ENCODE data around the gene ITM2C. TPM values are rescaled to one million over a fixed set of nuclear protein-coding genes. Genes with fewer than 3 reads are reported as not detected.

ITM2C gene
- total and polyA plus RNA-seq, 2 experiments from 2014 or later, result 241 to 367 TPM

DNA sequence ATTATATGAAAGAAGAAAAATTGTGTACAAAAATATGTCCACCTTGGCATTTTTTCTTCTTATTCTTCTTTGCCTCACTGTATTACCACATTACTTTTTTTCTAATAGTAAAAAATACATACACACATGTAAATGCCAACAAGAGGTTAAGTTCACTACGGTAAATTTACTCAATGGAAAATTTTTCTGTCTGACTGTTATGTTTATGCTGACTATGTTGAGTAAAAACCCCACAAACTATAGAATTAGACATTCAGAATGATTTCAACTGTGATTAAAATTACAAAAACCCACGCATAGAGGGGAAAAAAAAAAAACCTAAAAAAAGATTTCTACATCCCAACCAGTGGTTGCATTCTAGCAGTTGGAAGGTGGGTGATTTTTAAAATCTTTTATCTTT, 54.9 kb downstream of the ITM2C start (continued):
- TF ChIP-seq, protein P1, sequence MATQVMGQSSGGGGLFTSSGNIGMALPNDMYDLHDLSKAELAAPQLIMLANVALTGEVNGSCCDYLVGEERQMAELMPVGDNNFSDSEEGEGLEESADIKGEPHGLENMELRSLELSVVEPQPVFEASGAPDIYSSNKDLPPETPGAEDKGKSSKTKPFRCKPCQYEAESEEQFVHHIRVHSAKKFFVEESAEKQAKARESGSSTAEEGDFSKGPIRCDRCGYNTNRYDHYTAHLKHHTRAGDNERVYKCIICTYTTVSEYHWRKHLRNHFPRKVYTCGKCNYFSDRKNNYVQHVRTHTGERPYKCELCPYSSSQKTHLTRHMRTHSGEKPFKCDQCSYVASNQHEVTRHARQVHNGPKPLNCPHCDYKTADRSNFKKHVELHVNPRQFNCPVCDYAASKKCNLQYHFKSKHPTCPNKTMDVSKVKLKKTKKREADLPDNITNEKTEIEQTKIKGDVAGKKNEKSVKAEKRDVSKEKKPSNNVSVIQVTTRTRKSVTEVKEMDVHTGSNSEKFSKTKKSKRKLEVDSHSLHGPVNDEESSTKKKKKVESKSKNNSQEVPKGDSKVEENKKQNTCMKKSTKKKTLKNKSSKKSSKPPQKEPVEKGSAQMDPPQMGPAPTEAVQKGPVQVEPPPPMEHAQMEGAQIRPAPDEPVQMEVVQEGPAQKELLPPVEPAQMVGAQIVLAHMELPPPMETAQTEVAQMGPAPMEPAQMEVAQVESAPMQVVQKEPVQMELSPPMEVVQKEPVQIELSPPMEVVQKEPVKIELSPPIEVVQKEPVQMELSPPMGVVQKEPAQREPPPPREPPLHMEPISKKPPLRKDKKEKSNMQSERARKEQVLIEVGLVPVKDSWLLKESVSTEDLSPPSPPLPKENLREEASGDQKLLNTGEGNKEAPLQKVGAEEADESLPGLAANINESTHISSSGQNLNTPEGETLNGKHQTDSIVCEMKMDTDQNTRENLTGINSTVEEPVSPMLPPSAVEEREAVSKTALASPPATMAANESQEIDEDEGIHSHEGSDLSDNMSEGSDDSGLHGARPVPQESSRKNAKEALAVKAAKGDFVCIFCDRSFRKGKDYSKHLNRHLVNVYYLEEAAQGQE (IDR thresholded peaks at IDR 0.05; ENCODE audit: unreplicated experiment), result no peak
- TF ChIP-seq ZNF114 (CRISPR knock-in tag; IDR thresholded peaks at IDR 0.05) (no peak), EZH2 (IDR thresholded peaks at IDR 0.05; ENCODE audit: low read depth, unreplicated experiment) (no peak), POLR2AphosphoS5 (IDR thresholded peaks at IDR 0.05; ENCODE audit: low read depth) (no peak), STAT1 (IDR thresholded peaks at IDR 0.05; ENCODE audit: unreplicated experiment) (no peak), CREB1 (CRISPR knock-in tag; IDR thresholded peaks at IDR 0.05; ENCODE audit: low read depth) (no peak), NANOG (IDR thresholded peaks at IDR 0.05; ENCODE audit: borderline replicate concordance) (no peak), EZH2phosphoT487 (IDR thresholded peaks at IDR 0.05; ENCODE audit: unreplicated experiment) (no peak)
- TF ChIP-seq, protein P2, sequence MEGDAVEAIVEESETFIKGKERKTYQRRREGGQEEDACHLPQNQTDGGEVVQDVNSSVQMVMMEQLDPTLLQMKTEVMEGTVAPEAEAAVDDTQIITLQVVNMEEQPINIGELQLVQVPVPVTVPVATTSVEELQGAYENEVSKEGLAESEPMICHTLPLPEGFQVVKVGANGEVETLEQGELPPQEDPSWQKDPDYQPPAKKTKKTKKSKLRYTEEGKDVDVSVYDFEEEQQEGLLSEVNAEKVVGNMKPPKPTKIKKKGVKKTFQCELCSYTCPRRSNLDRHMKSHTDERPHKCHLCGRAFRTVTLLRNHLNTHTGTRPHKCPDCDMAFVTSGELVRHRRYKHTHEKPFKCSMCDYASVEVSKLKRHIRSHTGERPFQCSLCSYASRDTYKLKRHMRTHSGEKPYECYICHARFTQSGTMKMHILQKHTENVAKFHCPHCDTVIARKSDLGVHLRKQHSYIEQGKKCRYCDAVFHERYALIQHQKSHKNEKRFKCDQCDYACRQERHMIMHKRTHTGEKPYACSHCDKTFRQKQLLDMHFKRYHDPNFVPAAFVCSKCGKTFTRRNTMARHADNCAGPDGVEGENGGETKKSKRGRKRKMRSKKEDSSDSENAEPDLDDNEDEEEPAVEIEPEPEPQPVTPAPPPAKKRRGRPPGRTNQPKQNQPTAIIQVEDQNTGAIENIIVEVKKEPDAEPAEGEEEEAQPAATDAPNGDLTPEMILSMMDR (conservative IDR thresholded peaks at IDR 0.05; ENCODE audit: low read depth in 2 of 2), result no peak

DNA sequence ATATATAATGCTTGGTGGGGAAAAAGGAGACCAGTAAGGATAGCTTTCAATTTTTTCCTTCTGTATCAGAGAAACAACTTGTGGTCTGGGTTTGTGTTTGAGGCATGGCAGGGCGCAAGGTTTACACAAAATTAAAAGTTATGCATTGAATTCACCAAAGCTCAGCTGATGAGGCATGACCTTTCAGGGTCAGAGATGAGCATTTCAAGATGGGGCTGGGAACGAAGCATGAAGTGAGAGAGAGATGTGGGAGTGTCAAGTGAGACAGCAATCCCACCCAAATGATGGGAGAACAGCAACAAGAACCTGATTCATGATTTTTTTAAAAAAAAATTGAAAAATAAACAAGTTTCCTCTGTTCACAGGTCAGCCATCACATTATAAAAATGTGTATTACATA, 55.4 kb downstream of the ITM2C start:
- H3F3A ChIP-seq (replicated peaks; ENCODE audit: low read depth), result no peaks in the 10 kb centered on the region
- H4K20me1 ChIP-seq (replicated peaks; ENCODE audit: insufficient read depth), result no peaks in the 10 kb centered on the region
- H3K9me2 ChIP-seq (ENCODE audit: insufficient read depth), result no peaks in the 10 kb centered on the region
- ATAC-seq (no peak), DNase-seq (ENCODE audit: low spot score) (no peak)
- no peaks in the 10 kb centered on the region for H3K27me3 ChIP-seq (ENCODE audit: insufficient read depth)
- no peaks in the 10 kb centered on the region for H3K36me3 ChIP-seq (ENCODE audit: insufficient read depth)
- Mint-ChIP-seq H3K4me1 (peaks cover 13% of the 10 kb centered on the region), H3K27ac (no peak overlapping the region), H3K4me3 (no peak overlapping the region), H3K27me3 (ENCODE audit: insufficient read depth, low read depth, poor library complexity) (peaks cover 9% of the 10 kb centered on the region), H3K36me3 (ENCODE audit: low read depth) (no peaks in the 10 kb centered on the region), H3K9me3 (no peaks in the 10 kb centered on the region)
- H3K27ac ChIP-seq (ENCODE audit: low read depth), result no peak overlapping the region
- 0 out of 2 replicates have a peak overlapping the region, but pooled peaks have one; percentile 21 for H2AFZ ChIP-seq
- H3K4me2 ChIP-seq, result no peak overlapping the region
- H3K79me2 ChIP-seq (replicated peaks; ENCODE audit: insufficient read depth), result no peaks in the 10 kb centered on the region
- no peaks in the 10 kb centered on the region for H3K4me1 ChIP-seq (ENCODE audit: insufficient read depth)
- H3K4me3 ChIP-seq, result no peak overlapping the region
- TF ChIP-seq, protein P3, sequence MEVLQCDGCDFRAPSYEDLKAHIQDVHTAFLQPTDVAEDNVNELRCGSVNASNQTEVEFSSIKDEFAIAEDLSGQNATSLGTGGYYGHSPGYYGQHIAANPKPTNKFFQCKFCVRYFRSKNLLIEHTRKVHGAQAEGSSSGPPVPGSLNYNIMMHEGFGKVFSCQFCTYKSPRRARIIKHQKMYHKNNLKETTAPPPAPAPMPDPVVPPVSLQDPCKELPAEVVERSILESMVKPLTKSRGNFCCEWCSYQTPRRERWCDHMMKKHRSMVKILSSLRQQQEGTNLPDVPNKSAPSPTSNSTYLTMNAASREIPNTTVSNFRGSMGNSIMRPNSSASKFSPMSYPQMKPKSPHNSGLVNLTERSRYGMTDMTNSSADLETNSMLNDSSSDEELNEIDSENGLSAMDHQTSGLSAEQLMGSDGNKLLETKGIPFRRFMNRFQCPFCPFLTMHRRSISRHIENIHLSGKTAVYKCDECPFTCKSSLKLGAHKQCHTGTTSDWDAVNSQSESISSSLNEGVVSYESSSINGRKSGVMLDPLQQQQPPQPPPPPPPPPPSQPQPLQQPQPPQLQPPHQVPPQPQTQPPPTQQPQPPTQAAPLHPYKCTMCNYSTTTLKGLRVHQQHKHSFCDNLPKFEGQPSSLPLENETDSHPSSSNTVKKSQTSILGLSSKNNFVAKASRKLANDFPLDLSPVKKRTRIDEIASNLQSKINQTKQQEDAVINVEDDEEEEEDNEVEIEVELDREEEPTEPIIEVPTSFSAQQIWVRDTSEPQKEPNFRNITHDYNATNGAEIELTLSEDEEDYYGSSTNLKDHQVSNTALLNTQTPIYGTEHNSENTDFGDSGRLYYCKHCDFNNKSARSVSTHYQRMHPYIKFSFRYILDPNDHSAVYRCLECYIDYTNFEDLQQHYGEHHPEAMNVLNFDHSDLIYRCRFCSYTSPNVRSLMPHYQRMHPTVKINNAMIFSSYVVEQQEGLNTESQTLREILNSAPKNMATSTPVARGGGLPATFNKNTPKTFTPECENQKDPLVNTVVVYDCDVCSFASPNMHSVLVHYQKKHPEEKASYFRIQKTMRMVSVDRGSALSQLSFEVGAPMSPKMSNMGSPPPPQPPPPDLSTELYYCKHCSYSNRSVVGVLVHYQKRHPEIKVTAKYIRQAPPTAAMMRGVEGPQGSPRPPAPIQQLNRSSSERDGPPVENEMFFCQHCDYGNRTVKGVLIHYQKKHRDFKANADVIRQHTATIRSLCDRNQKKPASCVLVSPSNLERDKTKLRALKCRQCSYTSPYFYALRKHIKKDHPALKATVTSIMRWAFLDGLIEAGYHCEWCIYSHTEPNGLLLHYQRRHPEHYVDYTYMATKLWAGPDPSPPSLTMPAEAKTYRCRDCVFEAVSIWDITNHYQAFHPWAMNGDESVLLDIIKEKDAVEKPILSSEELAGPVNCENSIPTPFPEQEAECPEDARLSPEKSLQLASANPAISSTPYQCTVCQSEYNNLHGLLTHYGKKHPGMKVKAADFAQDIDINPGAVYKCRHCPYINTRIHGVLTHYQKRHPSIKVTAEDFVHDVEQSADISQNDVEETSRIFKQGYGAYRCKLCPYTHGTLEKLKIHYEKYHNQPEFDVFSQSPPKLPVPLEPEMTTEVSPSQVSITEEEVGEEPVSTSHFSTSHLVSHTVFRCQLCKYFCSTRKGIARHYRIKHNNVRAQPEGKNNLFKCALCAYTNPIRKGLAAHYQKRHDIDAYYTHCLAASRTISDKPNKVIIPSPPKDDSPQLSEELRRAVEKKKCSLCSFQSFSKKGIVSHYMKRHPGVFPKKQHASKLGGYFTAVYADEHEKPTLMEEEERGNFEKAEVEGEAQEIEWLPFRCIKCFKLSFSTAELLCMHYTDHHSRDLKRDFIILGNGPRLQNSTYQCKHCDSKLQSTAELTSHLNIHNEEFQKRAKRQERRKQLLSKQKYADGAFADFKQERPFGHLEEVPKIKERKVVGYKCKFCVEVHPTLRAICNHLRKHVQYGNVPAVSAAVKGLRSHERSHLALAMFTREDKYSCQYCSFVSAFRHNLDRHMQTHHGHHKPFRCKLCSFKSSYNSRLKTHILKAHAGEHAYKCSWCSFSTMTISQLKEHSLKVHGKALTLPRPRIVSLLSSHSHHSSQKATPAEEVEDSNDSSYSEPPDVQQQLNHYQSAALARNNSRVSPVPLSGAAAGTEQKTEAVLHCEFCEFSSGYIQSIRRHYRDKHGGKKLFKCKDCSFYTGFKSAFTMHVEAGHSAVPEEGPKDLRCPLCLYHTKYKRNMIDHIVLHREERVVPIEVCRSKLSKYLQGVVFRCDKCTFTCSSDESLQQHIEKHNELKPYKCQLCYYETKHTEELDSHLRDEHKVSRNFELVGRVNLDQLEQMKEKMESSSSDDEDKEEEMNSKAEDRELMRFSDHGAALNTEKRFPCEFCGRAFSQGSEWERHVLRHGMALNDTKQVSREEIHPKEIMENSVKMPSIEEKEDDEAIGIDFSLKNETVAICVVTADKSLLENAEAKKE (CRISPR knock-in tag; IDR thresholded peaks at IDR 0.05), result no peak
- TF ChIP-seq ZNF331 (CRISPR knock-in tag; IDR thresholded peaks at IDR 0.05; ENCODE audit: low read depth), result no peak
- no peak for TF ChIP-seq JUNB (IDR thresholded peaks at IDR 0.05; ENCODE audit: unreplicated experiment)
- TF ChIP-seq, protein P2 (conservative IDR thresholded peaks at IDR 0.05; ENCODE audit: low read depth in 2 of 2), result no peak
- TF ChIP-seq POLR2AphosphoS5 (IDR thresholded peaks at IDR 0.05; ENCODE audit: low read depth), result no peak
- TF ChIP-seq EZH2phosphoT487 (IDR thresholded peaks at IDR 0.05; ENCODE audit: unreplicated experiment), result no peak
- TF ChIP-seq ZNF114 (CRISPR knock-in tag; IDR thresholded peaks at IDR 0.05), result no peak
